Endothelial cell of umbilical vein (primary cell): ENCODE data around the gene CYBC1.

Source experiments
- EZH2 ChIP-seq: IDR thresholded peaks from 2 replicates; pipeline ENCODE4 v1.6.1; 2012; ENCODE audit warnings: borderline replicate concordance, low read depth, mild to moderate bottlenecking, moderate library complexity, low read length, inconsistent platforms; ENCODE audit not compliant: severe bottlenecking
- FOS ChIP-seq: IDR thresholded peaks from 2 replicates; pipeline ENCODE4 v1.6.1; 2011; ENCODE audit warnings: mild to moderate bottlenecking, low read length, moderate library complexity, borderline replicate concordance; ENCODE audit not compliant: insufficient read depth
- GATA2 ChIP-seq: IDR thresholded peaks from 2 replicates; pipeline ENCODE4 v1.7.0; 2011; ENCODE audit warnings: low read depth, mild to moderate bottlenecking, moderate library complexity, mixed read lengths, low read length; ENCODE audit not compliant: insufficient read length, insufficient read depth
- MYC ChIP-seq: IDR thresholded peaks from one replicate; pipeline ENCODE4 v1.6.1; 2011; ENCODE audit warnings: mild to moderate bottlenecking, low read depth, low read length
- POLR2A ChIP-seq: IDR thresholded peaks from 2 replicates; pipeline ENCODE4 v1.6.1; 2012; ENCODE audit warnings: low read depth, mild to moderate bottlenecking, control low read depth, low read length
- POLR2AphosphoS5 ChIP-seq: IDR thresholded peaks from 2 replicates; pipeline ENCODE4 v1.6.1; 2012; ENCODE audit warnings: low read depth, mild to moderate bottlenecking, control low read depth, low read length, moderate library complexity; ENCODE audit not compliant: insufficient read depth
- TF ChIP-seq, protein P1 (sequence below), 2 donors: IDR thresholded peaks; 1 replicate in 1 of 2; 2 replicates in 1 of 2; pipeline ENCODE4 v1.5.1; 2011; ENCODE audit warnings: low read length in 2 of 2, mild to moderate bottlenecking in 2 of 2, moderate library complexity in 2 of 2, control low read depth in 1 of 2, inconsistent platforms in 1 of 2, low read depth in 1 of 2; ENCODE audit not compliant: insufficient read depth in 1 of 2; ENCODE audit errors: extremely low read depth in 1 of 2
- TF ChIP-seq, protein P2 (sequence below): IDR thresholded peaks from 2 replicates; pipeline ENCODE4 v1.6.1; 2011; ENCODE audit not compliant: insufficient read depth, insufficient read length

DNA sequence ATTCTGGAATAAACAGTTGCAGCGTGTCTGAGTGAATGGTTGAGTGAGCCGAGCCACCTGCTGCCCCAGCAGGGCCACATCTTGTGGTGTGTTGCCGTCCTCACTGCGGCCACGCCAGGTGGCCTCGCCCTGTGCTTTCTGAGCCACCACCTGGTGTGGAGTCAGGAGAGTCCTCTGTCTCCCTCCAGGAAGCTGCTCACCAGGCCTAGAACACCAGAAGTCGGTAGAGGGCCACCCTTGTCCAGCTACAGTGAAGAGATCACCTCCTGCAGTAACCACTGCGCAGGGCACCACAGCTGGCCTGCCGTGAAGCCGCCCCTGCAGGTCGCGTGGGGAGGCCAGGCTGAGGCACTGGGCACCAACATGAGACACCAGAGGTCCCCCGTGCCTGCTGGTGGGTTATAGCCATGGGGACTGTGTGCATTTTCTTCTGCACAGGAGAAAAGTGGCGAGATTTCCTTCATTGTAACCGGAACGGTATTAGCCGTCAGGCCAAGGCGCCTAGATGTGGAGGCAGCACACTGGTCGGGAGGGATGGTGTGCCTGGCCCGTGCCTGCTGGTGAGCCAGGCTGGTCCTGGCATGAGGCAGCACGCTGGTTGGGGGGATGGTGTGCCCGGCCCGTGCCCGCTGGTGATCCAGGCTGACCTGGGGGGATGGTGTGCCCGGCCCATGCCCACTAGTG lies 40.1 kb upstream of the CYBC1 start:
- TF ChIP-seq, protein P1, sequence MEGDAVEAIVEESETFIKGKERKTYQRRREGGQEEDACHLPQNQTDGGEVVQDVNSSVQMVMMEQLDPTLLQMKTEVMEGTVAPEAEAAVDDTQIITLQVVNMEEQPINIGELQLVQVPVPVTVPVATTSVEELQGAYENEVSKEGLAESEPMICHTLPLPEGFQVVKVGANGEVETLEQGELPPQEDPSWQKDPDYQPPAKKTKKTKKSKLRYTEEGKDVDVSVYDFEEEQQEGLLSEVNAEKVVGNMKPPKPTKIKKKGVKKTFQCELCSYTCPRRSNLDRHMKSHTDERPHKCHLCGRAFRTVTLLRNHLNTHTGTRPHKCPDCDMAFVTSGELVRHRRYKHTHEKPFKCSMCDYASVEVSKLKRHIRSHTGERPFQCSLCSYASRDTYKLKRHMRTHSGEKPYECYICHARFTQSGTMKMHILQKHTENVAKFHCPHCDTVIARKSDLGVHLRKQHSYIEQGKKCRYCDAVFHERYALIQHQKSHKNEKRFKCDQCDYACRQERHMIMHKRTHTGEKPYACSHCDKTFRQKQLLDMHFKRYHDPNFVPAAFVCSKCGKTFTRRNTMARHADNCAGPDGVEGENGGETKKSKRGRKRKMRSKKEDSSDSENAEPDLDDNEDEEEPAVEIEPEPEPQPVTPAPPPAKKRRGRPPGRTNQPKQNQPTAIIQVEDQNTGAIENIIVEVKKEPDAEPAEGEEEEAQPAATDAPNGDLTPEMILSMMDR (IDR thresholded peaks at IDR 0.05; ENCODE audit: extremely low read depth in 1 of 2, insufficient read depth in 1 of 2, low read depth in 1 of 2, low read length in 2 of 2), result no peak
- no peak for TF ChIP-seq MYC
- TF ChIP-seq POLR2A, result no peak
- TF ChIP-seq EZH2, result no peak
- no peak for TF ChIP-seq GATA2
- TF ChIP-seq POLR2AphosphoS5, result no peak
- no peak for TF ChIP-seq FOS
- TF ChIP-seq, protein P2, sequence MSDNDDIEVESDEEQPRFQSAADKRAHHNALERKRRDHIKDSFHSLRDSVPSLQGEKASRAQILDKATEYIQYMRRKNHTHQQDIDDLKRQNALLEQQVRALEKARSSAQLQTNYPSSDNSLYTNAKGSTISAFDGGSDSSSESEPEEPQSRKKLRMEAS, result no peak
